CD14-positive monocyte (primary cell): ENCODE measurements around the gene OR2T12. TPM values are rescaled to one million over a fixed set of nuclear protein-coding genes. Genes with fewer than 3 reads are reported as not detected.
"Not testable (repeated sequence)": the region's sequence is repeated elsewhere in the genome, so short reads cannot be mapped to it uniquely, and the experiment has no call there.

ENCODE experiments used
- DNase-seq, 3 donors: peaks; one replicate each; pipeline ENCODE4 v3.0.0-alpha.2; 2011 to 2022
- H2AFZ ChIP-seq: 2 replicates; pipeline ENCODE4 v1.6.0; 2012; ENCODE audit warnings: mild to moderate bottlenecking, low read depth, low read length, inconsistent platforms; ENCODE audit not compliant: insufficient read depth, poor library complexity, severe bottlenecking
- H3K27ac ChIP-seq, 2 donors: 1 replicate in 1 of 2; 2 replicates in 1 of 2; pipeline ENCODE4 v1.5.1; 2012 to 2013; ENCODE audit warnings: low read length in 2 of 2, control low read depth in 1 of 2, inconsistent platforms in 1 of 2, low read depth in 1 of 2, mild to moderate bottlenecking in 1 of 2
- H3K27me3 ChIP-seq, 2 donors: one replicate each; pipeline versions ENCODE4 v1.6.0 to v1.6.1; 2011 to 2013; ENCODE audit warnings: low read length in 2 of 2; ENCODE audit not compliant: control insufficient read depth in 2 of 2, insufficient read depth in 2 of 2
- H3K36me3 ChIP-seq, 2 donors: replicated peaks in 1 of 2; 1 replicate in 1 of 2; 2 replicates in 1 of 2; pipeline versions ENCODE4 v1.5.1 to v1.6.1; 2012 to 2013; ENCODE audit warnings: low read length in 2 of 2, control low read depth in 1 of 2, inconsistent platforms in 1 of 2, mild to moderate bottlenecking in 1 of 2; ENCODE audit not compliant: insufficient read depth in 2 of 2, control insufficient read depth in 1 of 2
- H3K4me1 ChIP-seq, 2 donors: 1 replicate in 1 of 2; 2 replicates in 1 of 2; pipeline versions ENCODE4 v1.5.1 to v1.6.1; 2012 to 2013; ENCODE audit warnings: low read length in 2 of 2, control low read depth in 1 of 2, inconsistent platforms in 1 of 2, mild to moderate bottlenecking in 1 of 2, moderate library complexity in 1 of 2; ENCODE audit not compliant: insufficient read depth in 2 of 2, control insufficient read depth in 1 of 2
- H3K4me2 ChIP-seq: replicated peaks from 2 replicates; pipeline ENCODE3; 2012; ENCODE audit warnings: low read length, moderate library complexity, mild to moderate bottlenecking; ENCODE audit not compliant: poor library complexity, severe bottlenecking; ENCODE audit errors: extremely low read depth
- H3K4me3 ChIP-seq, 3 experiments: fragments of 200-600 bp in 1 of 3; sonication (generic) in 1 of 3; replicated peaks in 1 of 3; 1 replicate in 2 of 3; 2 replicates in 1 of 3; pipeline ENCODE4 v1.5.1; 2011 to 2013; ENCODE audit warnings: low read length in 3 of 3, mild to moderate bottlenecking in 3 of 3, control low read depth in 2 of 3, low read depth in 2 of 3, inconsistent platforms in 1 of 3, moderate library complexity in 1 of 3
- H3K79me2 ChIP-seq: 2 replicates; pipeline ENCODE4 v1.6.0; 2012; ENCODE audit warnings: mild to moderate bottlenecking, control low read depth, inconsistent platforms, low read length, moderate library complexity; ENCODE audit not compliant: insufficient read depth
- H3K9ac ChIP-seq: 2 replicates; pipeline ENCODE4 v1.6.0; 2017; ENCODE audit warnings: low read length, mild to moderate bottlenecking; ENCODE audit not compliant: insufficient read depth, poor library complexity, severe bottlenecking
- H3K9me3 ChIP-seq, 2 donors: replicated peaks in 1 of 2; 1 replicate in 1 of 2; 2 replicates in 1 of 2; pipeline versions ENCODE4 v1.5.1 to v1.6.1; 2012 to 2013; ENCODE audit warnings: low read length in 2 of 2, control low read depth in 1 of 2; ENCODE audit not compliant: control insufficient read depth in 1 of 2, insufficient read depth in 1 of 2
- H4K20me1 ChIP-seq: 2 replicates; pipeline ENCODE4 v1.6.0; 2012; ENCODE audit warnings: mild to moderate bottlenecking, low read length, control low read depth, moderate library complexity; ENCODE audit not compliant: insufficient read depth
- H3K27ac Mint-ChIP-seq, 7 donors: one replicate each; pipeline ENCODE4 v1.8.0; 2020; ENCODE audit warnings: mild to moderate bottlenecking in 7 of 7, mixed read lengths in 7 of 7, moderate library complexity in 6 of 7, inconsistent platforms in 2 of 7
- H3K27me3 Mint-ChIP-seq, 3 donors: one replicate each; pipeline ENCODE4 v1.8.0; 2021 to 2022; ENCODE audit warnings: low read depth in 3 of 3, mild to moderate bottlenecking in 3 of 3, mixed read lengths in 3 of 3, moderate library complexity in 3 of 3, inconsistent platforms in 1 of 3
- H3K36me3 Mint-ChIP-seq, 2 donors: one replicate each; pipeline ENCODE4 v1.8.0; 2020; ENCODE audit warnings: mixed read lengths in 2 of 2, inconsistent platforms in 1 of 2, mild to moderate bottlenecking in 1 of 2
- H3K4me1 Mint-ChIP-seq: one replicate; pipeline ENCODE4 v1.8.0; 2020; ENCODE audit warnings: mild to moderate bottlenecking, mixed read lengths
- H3K4me3 Mint-ChIP-seq, 2 donors: one replicate each; pipeline ENCODE4 v1.8.0; 2020; ENCODE audit warnings: mild to moderate bottlenecking in 2 of 2, mixed read lengths in 2 of 2, moderate library complexity in 1 of 2
- H3K9me3 Mint-ChIP-seq, 7 donors: one replicate each; pipeline ENCODE4 v1.8.0; 2020 to 2022; ENCODE audit warnings: mixed read lengths in 7 of 7, mild to moderate bottlenecking in 6 of 7, moderate library complexity in 6 of 7, inconsistent platforms in 2 of 7
- CTCF ChIP-seq: fragments of 200-600 bp; IDR thresholded peaks from one replicate; pipeline ENCODE4 v1.8.0; 2022; ENCODE audit warnings: antibody characterized with exemption, mild to moderate bottlenecking
- WGBS: methylation state at CpG from one replicate; pipeline ENCODE4 v1.1.5; 2013; ENCODE audit warnings: missing lambda C conversion rate; ENCODE audit not compliant: insufficient coverage; 5-methylcytosine and 5-hydroxymethylcytosine counted together
- intact Hi-C, 2 donors: fragments of 100-400 bp; cut with micrococcal nuclease; formaldehyde crosslinking; loops; one replicate each; pipeline versions ENCODE4 v1.15.0 to v1.15.1; 2023
- polyA plus RNA-seq, 3 donors: library from polyadenylated mRNA; depleted of rRNA in 1 of 3; unstranded in 2 of 3; stranded (reverse) in 1 of 3; fragments of 300-500 nt in 2 of 3; fragments of >200 nt in 1 of 3; fragmentation: Illumina TruSeq in 2 of 3; gene quantifications; 1 replicate in 2 of 3; 2 replicates in 1 of 3; pipeline ENCODE4 v1.2.3, GENCODE V29; 2012 to 2021

OR2T12 gene
- polyA plus RNA-seq, 3 donors: not detected

DNA sequence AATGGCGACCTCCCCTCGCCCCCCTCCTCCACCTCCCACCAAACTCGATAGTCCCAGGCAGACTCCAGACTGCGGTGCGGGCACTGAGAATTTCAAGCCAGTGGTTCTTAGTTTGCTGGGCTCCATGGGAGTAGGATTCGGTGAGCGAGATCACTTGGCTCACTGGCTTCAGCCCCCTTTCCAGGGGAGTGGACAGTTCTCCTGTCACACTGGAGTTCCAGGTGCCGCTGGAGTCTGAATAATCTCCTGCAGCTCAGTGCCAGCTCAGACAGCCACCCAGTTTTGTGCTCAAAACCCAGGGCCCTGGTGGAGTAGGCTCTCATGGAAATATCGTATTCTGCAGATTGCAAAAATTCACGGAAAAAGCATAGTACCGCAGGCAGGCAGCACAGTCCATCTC lies 13.6 kb upstream of the OR2T12 start:
- Histone ChIP-seq H3K9ac (no peak overlapping the region), H4K20me1 (no peaks in the 10 kb centered on the region), H3K4me2 (no peak overlapping the region), H3K27ac (no peak overlapping the region), H3K4me1 (no peaks in the 10 kb centered on the region), H3K4me3 (no peak overlapping the region), H3K27me3 (no peaks in the 10 kb centered on the region), H3K9me3 (peaks cover 14 to 24% of the 10 kb centered on the region in 2 donors), H3K79me2 (no peaks in the 10 kb centered on the region), H3K36me3 (no peaks in the 10 kb centered on the region), H2AFZ (no peak overlapping the region)
- WGBS: 96% methylated on average over 4 of the region's 11 CpGs
- Mint-ChIP-seq H3K4me3 (no peak overlapping the region), H3K4me1 (no peaks in the 10 kb centered on the region), H3K27me3 (peaks cover 0 to 3% (median 0%) of the 10 kb centered on the region in 3 donors), H3K9me3 (peaks cover 10 to 29% (median 22%) of the 10 kb centered on the region in 7 donors), H3K27ac (no peak overlapping the region), H3K36me3 (no peaks in the 10 kb centered on the region)
- intact Hi-C loops: no loop called here
- no peak for TF ChIP-seq CTCF
- DNase-seq: no peak

- H3K27me3 ChIP-seq, H4K20me1 ChIP-seq, H3K4me1 ChIP-seq, intact Hi-C loops, H2AFZ ChIP-seq, H3K27ac ChIP-seq, H3K9me3 Mint-ChIP-seq, H3K9ac ChIP-seq, H3K9me3 ChIP-seq, DNase-seq, H3K36me3 ChIP-seq, H3K79me2 ChIP-seq, H3K4me3 ChIP-seq, H3K27ac Mint-ChIP-seq, H3K4me1 Mint-ChIP-seq, H3K36me3 Mint-ChIP-seq, H3K27me3 Mint-ChIP-seq, H3K4me2 ChIP-seq, H3K4me3 Mint-ChIP-seq: not testable (repeated sequence)
- 66% methylated on average over 7 of the region's 15 CpGs for WGBS
These were observed 3.5 kb upstream of the OR2T12 start for GRCh38 chr1:248306740-248307139.
